Mesendoderm (in vitro differentiated cells): ENCODE data around the gene TUBGCP6.
A peak's percentile ranks its signal among the peaks of the same experiment; 100 is the strongest.

Experiments
- DNase-seq: peaks from one replicate; pipeline ENCODE4 v3.0.0; 2013
- H2AK5ac ChIP-seq: 2 replicates; pipeline ENCODE4 v1.6.1; 2013; ENCODE audit warnings: low read length, inconsistent platforms
- H2BK120ac ChIP-seq: 2 replicates; pipeline ENCODE4 v1.6.1; 2013; ENCODE audit warnings: low read depth, mild to moderate bottlenecking, low read length, moderate library complexity, mixed read lengths
- H2BK15ac ChIP-seq: replicated peaks from 2 replicates; pipeline ENCODE4 v1.6.1; 2013; ENCODE audit warnings: low read depth, mild to moderate bottlenecking, moderate library complexity
- H2BK5ac ChIP-seq: 2 replicates; pipeline ENCODE4 v1.6.1; 2013; ENCODE audit warnings: low read length, inconsistent platforms
- H3K18ac ChIP-seq: 2 replicates; pipeline ENCODE4 v1.6.1; 2013; ENCODE audit warnings: mild to moderate bottlenecking, low read length, mixed read lengths
- H3K23ac ChIP-seq: one replicate; pipeline ENCODE4 v1.6.1; 2013; ENCODE audit warnings: low read length
- H3K27ac ChIP-seq: 2 replicates; pipeline ENCODE4 v1.5.1; 2013; ENCODE audit warnings: low read depth, mild to moderate bottlenecking, inconsistent platforms, low read length, moderate library complexity
- H3K27me3 ChIP-seq: 2 replicates; pipeline ENCODE4 v1.6.1; 2013; ENCODE audit warnings: low read length, control low read depth, mild to moderate bottlenecking, inconsistent platforms; ENCODE audit not compliant: insufficient read depth, poor library complexity
- H3K36me3 ChIP-seq: 2 replicates; pipeline ENCODE4 v1.6.1; 2013; ENCODE audit warnings: low read length, inconsistent platforms; ENCODE audit not compliant: control insufficient read depth, insufficient read depth
- H3K4ac ChIP-seq: one replicate; pipeline ENCODE4 v1.6.1; 2013; ENCODE audit warnings: low read depth, mild to moderate bottlenecking, low read length, moderate library complexity
- H3K4me1 ChIP-seq: 2 replicates; pipeline ENCODE4 v1.6.1; 2013; ENCODE audit warnings: low read depth, low read length, inconsistent platforms; ENCODE audit not compliant: control insufficient read depth
- H3K4me2 ChIP-seq: 2 replicates; pipeline ENCODE4 v1.6.1; 2013; ENCODE audit warnings: low read length
- H3K4me3 ChIP-seq: 2 replicates; pipeline ENCODE4 v1.5.1; 2013; ENCODE audit warnings: mild to moderate bottlenecking, low read length
- H3K56ac ChIP-seq: one replicate; pipeline ENCODE4 v1.6.1; 2013; ENCODE audit warnings: low read length
- H3K79me1 ChIP-seq: 2 replicates; pipeline ENCODE4 v1.6.1; 2013; ENCODE audit warnings: low read length, inconsistent platforms
- H3K79me2 ChIP-seq: 2 replicates; pipeline ENCODE4 v1.6.1; 2013; ENCODE audit warnings: mild to moderate bottlenecking, low read length; ENCODE audit not compliant: control insufficient read depth, insufficient read depth
- H3K9ac ChIP-seq: 2 replicates; pipeline ENCODE4 v1.6.1; 2013; ENCODE audit warnings: low read length, inconsistent platforms
- H4K5ac ChIP-seq: one replicate; pipeline ENCODE4 v1.6.1; 2013; ENCODE audit warnings: low read length
- H4K8ac ChIP-seq: one replicate; pipeline ENCODE4 v1.6.1; 2013; ENCODE audit warnings: low read depth, mild to moderate bottlenecking, control low read depth, low read length, moderate library complexity
- WGBS: extraction: QIAGEN DNeasy Blood & Tissue Kit; methylation state at CpG from one replicate; pipeline ENCODE4 v1.1.7; 2013; ENCODE audit warnings: low lambda C conversion rate, missing lambda C conversion rate; ENCODE audit not compliant: insufficient coverage; ENCODE audit errors: extremely low coverage; 5-methylcytosine and 5-hydroxymethylcytosine counted together

TUBGCP6 gene

GRCh38 chr22:50251477-50252081, 6.8 kb upstream of the TUBGCP6 start:
- no peak overlapping the region for H3K27ac ChIP-seq

DNA sequence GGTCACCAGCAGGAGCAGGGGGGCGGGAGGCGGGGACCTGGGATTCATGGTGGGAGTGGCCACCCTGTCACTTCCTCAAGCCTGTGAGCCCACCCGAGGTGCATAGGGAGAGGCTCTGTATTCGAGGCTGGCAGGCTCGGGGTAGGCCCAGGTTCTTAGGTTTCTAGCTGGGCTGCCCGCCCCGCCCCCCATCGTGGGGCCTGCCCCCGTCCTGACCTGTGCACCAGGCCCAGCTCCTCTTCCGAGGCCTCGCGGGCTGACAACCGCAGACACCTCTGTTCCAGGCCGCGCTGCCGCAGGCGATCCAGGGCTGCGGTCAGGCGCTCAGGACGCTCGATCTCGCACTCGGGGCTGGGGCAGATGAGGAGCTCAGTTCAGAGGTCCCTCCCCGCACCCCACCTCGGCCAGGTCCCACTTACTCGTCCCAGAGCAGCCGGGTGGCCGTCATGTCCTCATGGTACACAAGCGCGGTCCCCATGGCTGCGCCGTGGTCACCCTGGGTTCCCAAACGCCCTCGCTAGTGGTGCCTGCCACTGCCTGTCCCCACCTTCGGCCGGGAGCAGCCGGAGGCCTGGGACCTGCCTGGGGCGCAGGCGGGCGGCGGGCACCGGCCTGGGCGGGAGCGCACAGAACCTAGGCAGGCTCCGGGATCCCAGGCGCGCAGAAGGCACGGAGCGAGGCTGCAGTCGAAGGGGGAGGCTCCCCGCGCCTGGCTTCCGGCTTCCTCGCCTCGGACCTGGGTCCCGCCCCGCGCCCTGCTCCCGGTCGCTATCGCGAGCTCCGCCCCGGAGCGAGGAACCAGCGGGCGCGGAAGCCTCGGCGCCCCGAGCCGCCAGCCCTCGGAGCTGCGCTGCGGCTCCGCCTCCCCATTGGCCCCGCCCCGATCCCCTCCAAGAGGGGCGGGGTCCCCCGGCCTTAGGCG, 6.0 kb upstream of the TUBGCP6 start, which contains the start of gene HDAC10:
Gene HDAC10 (minus strand): TSS at position 711 of the 922 bp plus-strand sequence. CDS start 233 bp downstream, at position 478.
- peaks cover 3% of the 10 kb centered on the region for H3K36me3 ChIP-seq
- no peak within 1 kb of the TSS for H2BK15ac ChIP-seq
- H2BK5ac ChIP-seq = no peak within 1 kb of the TSS
- H4K5ac ChIP-seq = no peak within 1 kb of the TSS
- no peak within 1 kb of the TSS for H3K27ac ChIP-seq
- peaks cover 6% of the 10 kb centered on the region for H3K79me1 ChIP-seq
- H3K23ac ChIP-seq = peak within 1 kb of the TSS; percentile 66
- peak within 1 kb of the TSS; percentile 96 for H3K9ac ChIP-seq
- peak; percentile 90 for DNase-seq
- H3K56ac ChIP-seq = peak within 1 kb of the TSS; percentile 96
- H3K18ac ChIP-seq = peak within 1 kb of the TSS; percentile 41
- peak within 1 kb of the TSS; percentile 76 for H3K4me3 ChIP-seq
- H4K8ac ChIP-seq = no peak within 1 kb of the TSS
- H2AK5ac ChIP-seq = peak within 1 kb of the TSS; percentile 65
- H3K4me1 ChIP-seq = no peaks in the 10 kb centered on the region
- peak within 1 kb of the TSS; percentile 95 for H3K4me2 ChIP-seq
- no peak within 1 kb of the TSS for H2BK120ac ChIP-seq
- H3K79me2 ChIP-seq = no peaks in the 10 kb centered on the region
- no CpG with 5 or more reads among the region's 81 CpGs for WGBS
- H3K4ac ChIP-seq = no peak within 1 kb of the TSS
- H3K27me3 ChIP-seq = no peaks in the 10 kb centered on the region

More at GRCh38 chr22:50251477-50252081, 6.8 kb upstream of the TUBGCP6 start:
- H3K23ac ChIP-seq = no peak overlapping the region
- H3K18ac ChIP-seq = no peak overlapping the region
- no peak for DNase-seq
- H3K4me3 ChIP-seq = no peak overlapping the region
- WGBS = no CpG with 5 or more reads among the region's 36 CpGs
- H3K4me2 ChIP-seq = peak overlapping the region; percentile 67
- H3K79me1 ChIP-seq = peaks cover 2% of the 10 kb centered on the region
- no peaks in the 10 kb centered on the region for H3K4me1 ChIP-seq
- no peak overlapping the region for H2BK120ac ChIP-seq
- H3K27me3 ChIP-seq = no peaks in the 10 kb centered on the region
- H4K5ac ChIP-seq = no peak overlapping the region
- no peak overlapping the region for H2BK5ac ChIP-seq
- no peak overlapping the region for H3K4ac ChIP-seq
- H3K36me3 ChIP-seq = no peaks in the 10 kb centered on the region
- no peaks in the 10 kb centered on the region for H3K79me2 ChIP-seq
- no peak overlapping the region for H4K8ac ChIP-seq
- H2AK5ac ChIP-seq = no peak overlapping the region
- no peak overlapping the region for H2BK15ac ChIP-seq
- peak overlapping the region; percentile 75 for H3K9ac ChIP-seq
- peak overlapping the region; percentile 66 for H3K56ac ChIP-seq

DNA sequence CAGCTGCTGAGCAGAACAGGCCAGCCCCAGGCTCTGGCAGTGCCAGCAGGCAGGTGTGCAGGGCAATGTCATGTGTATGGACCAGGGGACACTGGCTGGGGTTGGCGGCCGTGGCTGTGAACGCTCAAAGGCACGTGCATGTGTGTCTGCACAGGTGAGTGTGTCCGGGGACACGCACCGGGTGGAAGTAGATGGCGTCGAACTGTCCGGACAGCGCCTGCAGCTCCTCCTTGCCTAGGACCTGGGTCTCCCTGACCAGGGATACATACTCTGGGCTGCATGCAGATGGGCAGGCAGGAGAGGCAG, 5.4 kb upstream of the TUBGCP6 start:
- H3K9ac ChIP-seq = peak overlapping the region; percentile 29

GRCh38 chr22:50249341-50250248, 4.8 kb upstream of the TUBGCP6 start:
- H3K79me2 ChIP-seq = no peaks in the 10 kb centered on the region
- DNase-seq = no peak
- H3K18ac ChIP-seq = no peak overlapping the region
- no peak overlapping the region for H3K27ac ChIP-seq
- peaks cover 9% of the 10 kb centered on the region for H3K79me1 ChIP-seq
- no CpG with 5 or more reads among the region's 32 CpGs for WGBS
- no peak overlapping the region for H2BK5ac ChIP-seq
- H3K27me3 ChIP-seq = no peaks in the 10 kb centered on the region
- no peak overlapping the region for H2BK15ac ChIP-seq
- H3K23ac ChIP-seq = no peak overlapping the region
- no peak overlapping the region for H2AK5ac ChIP-seq
- H3K36me3 ChIP-seq = peaks cover 3% of the 10 kb centered on the region
- H3K4me1 ChIP-seq = no peaks in the 10 kb centered on the region
- H2BK120ac ChIP-seq = no peak overlapping the region
- no peak overlapping the region for H4K8ac ChIP-seq
- no peak overlapping the region for H3K4me3 ChIP-seq
- H3K56ac ChIP-seq = no peak overlapping the region
- H3K4ac ChIP-seq = no peak overlapping the region
- no peak overlapping the region for H3K9ac ChIP-seq
- H3K4me2 ChIP-seq = no peak overlapping the region
- H4K5ac ChIP-seq = no peak overlapping the region

More for the DNA sequence above, 5.4 kb upstream of the TUBGCP6 start:
- Histone ChIP-seq H3K79me1 (peaks cover 9% of the 10 kb centered on the region), H4K8ac (no peak overlapping the region), H3K79me2 (no peaks in the 10 kb centered on the region), H2BK15ac (no peak overlapping the region), H3K23ac (no peak overlapping the region), H3K18ac (no peak overlapping the region), H2BK5ac (no peak overlapping the region), H3K27ac (no peak overlapping the region), H3K4me2 (no peak overlapping the region), H3K4ac (no peak overlapping the region), H3K4me1 (no peaks in the 10 kb centered on the region), H3K27me3 (no peaks in the 10 kb centered on the region), H3K56ac (peak overlapping the region; percentile 39), H3K36me3 (peaks cover 3% of the 10 kb centered on the region), H3K4me3 (no peak overlapping the region), H4K5ac (no peak overlapping the region), H2AK5ac (no peak overlapping the region), H2BK120ac (no peak overlapping the region)
- no peak for DNase-seq
- WGBS = no CpG with 5 or more reads among the region's 11 CpGs

- Histone ChIP-seq H3K36me3 (peaks cover 3% of the 10 kb centered on the region), H3K4me1 (no peaks in the 10 kb centered on the region), H3K4me2 (no peak overlapping the region), H2BK15ac (no peak overlapping the region), H3K18ac (no peak overlapping the region), H3K4me3 (no peak overlapping the region), H3K23ac (no peak overlapping the region), H3K79me1 (peaks cover 14% of the 10 kb centered on the region), H2AK5ac (no peak overlapping the region), H4K8ac (no peak overlapping the region), H2BK120ac (no peak overlapping the region), H3K9ac (no peak overlapping the region), H3K27ac (no peak overlapping the region), H3K56ac (no peak overlapping the region), H4K5ac (no peak overlapping the region), H3K4ac (no peak overlapping the region), H3K79me2 (peaks cover 8% of the 10 kb centered on the region), H2BK5ac (no peak overlapping the region), H3K27me3 (no peaks in the 10 kb centered on the region)
- DNase-seq = no peak
- WGBS = no CpG with 5 or more reads among the region's 29 CpGs
Measured at GRCh38 chr22:50248196-50249081, 3.6 kb upstream of the TUBGCP6 start.
